GM10266 (cell line): ENCODE measurements around the gene MMP14.

Experiments
- DNase-seq: peaks from one replicate; pipeline ENCODE4 v3.0.0; 2012; ENCODE audit errors: extremely low spot score
- TF ChIP-seq, protein P1 (sequence below): IDR thresholded peaks from 2 replicates; pipeline ENCODE4 v1.5.1; 2012; ENCODE audit warnings: mild to moderate bottlenecking, low read depth; ENCODE audit not compliant: control insufficient read depth, insufficient read depth; ENCODE audit errors: missing control alignments

The MMP14 gene

GRCh38 chr14:22796087-22796707, 40.2 kb upstream of the MMP14 start:
- TF ChIP-seq, protein P1, sequence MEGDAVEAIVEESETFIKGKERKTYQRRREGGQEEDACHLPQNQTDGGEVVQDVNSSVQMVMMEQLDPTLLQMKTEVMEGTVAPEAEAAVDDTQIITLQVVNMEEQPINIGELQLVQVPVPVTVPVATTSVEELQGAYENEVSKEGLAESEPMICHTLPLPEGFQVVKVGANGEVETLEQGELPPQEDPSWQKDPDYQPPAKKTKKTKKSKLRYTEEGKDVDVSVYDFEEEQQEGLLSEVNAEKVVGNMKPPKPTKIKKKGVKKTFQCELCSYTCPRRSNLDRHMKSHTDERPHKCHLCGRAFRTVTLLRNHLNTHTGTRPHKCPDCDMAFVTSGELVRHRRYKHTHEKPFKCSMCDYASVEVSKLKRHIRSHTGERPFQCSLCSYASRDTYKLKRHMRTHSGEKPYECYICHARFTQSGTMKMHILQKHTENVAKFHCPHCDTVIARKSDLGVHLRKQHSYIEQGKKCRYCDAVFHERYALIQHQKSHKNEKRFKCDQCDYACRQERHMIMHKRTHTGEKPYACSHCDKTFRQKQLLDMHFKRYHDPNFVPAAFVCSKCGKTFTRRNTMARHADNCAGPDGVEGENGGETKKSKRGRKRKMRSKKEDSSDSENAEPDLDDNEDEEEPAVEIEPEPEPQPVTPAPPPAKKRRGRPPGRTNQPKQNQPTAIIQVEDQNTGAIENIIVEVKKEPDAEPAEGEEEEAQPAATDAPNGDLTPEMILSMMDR: no peak
- no peak for DNase-seq

- DNase-seq: no peak
- TF ChIP-seq, protein P1: no peak
Measured at GRCh38 chr14:22797017-22797917, 39.1 kb upstream of the MMP14 start.

DNA sequence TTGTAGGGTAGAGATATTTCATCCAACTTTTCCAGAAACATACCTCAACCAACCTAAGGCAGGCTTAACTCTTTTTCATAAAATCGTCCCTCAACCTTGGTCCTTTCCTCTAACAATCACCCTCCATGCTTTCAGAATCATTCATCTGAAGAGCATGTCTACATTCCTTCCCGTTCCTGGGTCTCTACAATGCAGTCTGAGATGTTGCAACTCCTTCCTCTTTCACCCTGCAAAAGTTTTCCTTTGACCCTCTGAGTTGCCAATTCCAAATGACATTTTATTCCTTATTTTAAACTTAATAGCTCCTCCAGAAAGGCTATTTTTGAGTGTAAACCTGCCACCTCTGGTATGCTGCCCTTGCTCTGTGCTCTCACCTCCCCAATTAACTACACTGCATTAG, 37.9 kb upstream of the MMP14 start:
- DNase-seq: no peak
- TF ChIP-seq, protein P1: no peak

DNA sequence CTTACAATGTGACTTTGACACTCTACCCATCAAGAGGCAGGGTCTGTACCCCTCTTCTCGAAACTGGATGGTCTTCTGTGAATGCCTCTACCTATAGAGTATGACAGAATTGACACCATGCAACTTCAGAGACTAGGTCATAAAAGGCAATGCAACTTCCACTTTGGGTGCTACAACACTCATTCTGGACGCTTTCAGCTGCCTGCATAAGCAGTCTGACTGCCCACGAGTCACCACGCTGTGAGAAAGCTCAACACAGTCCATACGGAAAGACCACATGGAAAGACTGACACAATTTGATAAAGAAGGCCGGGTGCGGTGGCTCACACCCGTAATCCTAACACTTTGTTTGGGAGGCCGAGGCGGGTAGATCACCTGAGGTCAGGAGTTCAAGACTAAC, 36.0 kb upstream of the MMP14 start:
- no peak for DNase-seq
- TF ChIP-seq, protein P1: no peak

GRCh38 chr14:22801716-22802115, 34.7 kb upstream of the MMP14 start:
- TF ChIP-seq, protein P1: no peak
- no peak for DNase-seq

DNA sequence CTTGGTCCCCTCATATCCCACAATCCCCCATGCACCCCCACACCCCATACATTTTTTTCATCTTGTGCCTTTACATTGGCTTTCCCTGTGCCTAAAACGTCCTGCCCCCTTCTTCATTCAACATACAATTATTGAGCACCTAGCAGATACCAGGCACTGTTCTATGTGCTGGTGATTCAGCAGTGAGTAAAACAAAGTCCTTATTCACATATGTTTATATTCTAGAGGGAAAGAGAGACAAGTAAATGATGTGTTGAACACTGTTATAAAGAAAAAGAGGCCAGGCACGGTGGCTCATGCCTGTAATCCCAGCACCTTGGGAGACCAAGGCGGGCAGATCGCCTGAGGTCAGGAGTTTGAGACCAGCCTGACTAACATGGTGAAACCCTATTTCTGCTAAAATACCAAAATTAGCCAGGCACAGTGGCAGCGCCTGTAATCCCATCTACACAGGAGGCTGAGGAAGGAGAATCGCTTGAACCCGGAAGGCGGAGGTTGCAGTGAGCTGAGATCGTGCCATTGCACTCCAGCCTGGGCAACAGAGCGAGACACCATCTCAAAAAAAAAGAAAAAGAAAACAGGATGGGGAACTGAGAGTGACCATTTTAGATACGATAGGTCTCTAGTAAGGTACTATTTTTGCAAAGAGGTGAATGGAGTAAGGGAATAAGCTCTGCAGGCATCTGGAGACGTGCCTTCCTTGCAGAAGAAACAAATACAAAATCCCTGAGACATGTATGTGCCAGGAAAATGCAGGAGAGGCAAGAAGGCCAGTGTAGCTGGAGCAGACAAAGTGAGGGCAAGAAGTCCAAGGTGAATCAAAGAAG, 33.3 kb upstream of the MMP14 start:
- TF ChIP-seq, protein P1: no peak

More for the DNA sequence above, 33.3 kb upstream of the MMP14 start:
- DNase-seq: no peak
